HCT116 (cell line): ENCODE data around the gene SLC5A12. TPM values are rescaled to one million over a fixed set of nuclear protein-coding genes. Genes with fewer than 3 reads are reported as not detected.

ENCODE experiments used
- ATAC-seq: fragments of 200-7000 bp; cut with Tn5 transposase; 2 replicates; pipeline ENCODE4 v1.9.1; 2020; ENCODE audit warnings: mild to moderate bottlenecking, moderate library complexity
- BruUV-seq: library from RNA; stranded (reverse); fragments of 400-500 nt; replicated peaks from 2 replicates; lab custom pipeline; 2021; lab: Mats Ljungman, UMichigan
- CTCF ChIA-PET: fragments of 300-600 bp; sonication (Branson Sonifier 250); formaldehyde crosslinking; loops from one replicate; lab custom pipeline; 2021; ENCODE audit warnings: antibody characterized with exemption; lab: Charles Lee
- POLR2A ChIA-PET: fragments of 300-600, 350-600 bp; sonication (Branson Sonifier 250); formaldehyde crosslinking; loops from one replicate; lab custom pipeline; 2021; ENCODE audit warnings: antibody characterized with exemption; lab: Charles Lee
- RAD21 ChIA-PET, 2 experiments: fragments of 300-600 bp; sonication (Branson Sonifier 250); formaldehyde crosslinking; loops; one replicate each; lab custom pipeline; 2023; ENCODE audit warnings: low total read pairs in 2 of 2; ENCODE audit not compliant: uncharacterized antibody in 2 of 2, unreplicated experiment in 2 of 2, low non-redundant PET in 1 of 2; lab: Charles Lee
- DNase-seq: peaks from one replicate; pipeline ENCODE4 v3.0.0-alpha.2; 2010; ENCODE audit warnings: low read depth, low spot score
- H2AFZ ChIP-seq: fragments of 200-600 bp; shearing (Covaris generic), sonication (generic); 2 replicates; pipeline ENCODE4 v1.6.1; 2017; ENCODE audit warnings: low read depth, mixed run types, mixed read lengths, antibody characterized with exemption, low read length; ENCODE audit not compliant: poor library complexity, severe bottlenecking
- H3K27ac ChIP-seq: 2 replicates; pipeline ENCODE4 v1.5.1; 2012; ENCODE audit warnings: low read depth, low read length
- H3K27me3 ChIP-seq: fragments of 200-600 bp; sonication (generic); 2 replicates; pipeline ENCODE4 v1.6.1; 2016; ENCODE audit warnings: mixed run types, low read length, mixed read lengths; ENCODE audit not compliant: insufficient read depth
- H3K36me3 ChIP-seq, 2 experiments: fragments of 200-500 bp in 1 of 2; fragments of 200-600 bp in 1 of 2; sonication (Bioruptor generic) in 1 of 2; sonication (generic) in 1 of 2; 2 replicates each; pipeline versions ENCODE4 v1.5.1 to v1.6.1; 2014 to 2016; ENCODE audit warnings: low read length in 2 of 2, inconsistent platforms in 1 of 2, mixed read lengths in 1 of 2, mixed run types in 1 of 2; ENCODE audit not compliant: insufficient read depth in 2 of 2, control insufficient read depth in 1 of 2
- H3K4me1 ChIP-seq, 2 experiments: fragments of 200-600 bp in 1 of 2; sonication (generic) in 1 of 2; 2 replicates each; pipeline versions ENCODE4 v1.5.1 to v1.6.1; 2012 to 2017; ENCODE audit warnings: low read length in 2 of 2, inconsistent platforms in 1 of 2, mild to moderate bottlenecking in 1 of 2, mixed read lengths in 1 of 2, mixed run types in 1 of 2, moderate library complexity in 1 of 2; ENCODE audit not compliant: insufficient read depth in 2 of 2, control insufficient read depth in 1 of 2
- H3K4me2 ChIP-seq: fragments of 200-600 bp; sonication (generic); 2 replicates; pipeline ENCODE4 v1.6.1; 2017; ENCODE audit warnings: mixed run types, low read length, mixed read lengths
- H3K4me3 ChIP-seq, 2 experiments: fragments of 200-600 bp in 1 of 2; sonication (generic) in 1 of 2; replicated peaks in 1 of 2; 2 replicates each; pipeline ENCODE4 v1.5.1; 2011 to 2016; ENCODE audit warnings: low read length in 2 of 2, control low read depth in 1 of 2, low read depth in 1 of 2, mild to moderate bottlenecking in 1 of 2, mixed read lengths in 1 of 2, mixed run types in 1 of 2
- H3K79me2 ChIP-seq: fragments of 200-600 bp; sonication (generic); 2 replicates; pipeline ENCODE4 v1.6.1; 2017; ENCODE audit warnings: mild to moderate bottlenecking, mixed run types, low read length, moderate library complexity, mixed read lengths; ENCODE audit not compliant: insufficient read depth
- H3K9ac ChIP-seq: fragments of 200-600 bp; sonication (generic); 2 replicates; pipeline ENCODE4 v1.6.1; 2016; ENCODE audit warnings: low read length, mixed read lengths
- H3K9me2 ChIP-seq: fragments of 200-600 bp; sonication (generic), shearing (Covaris generic); 2 replicates; pipeline ENCODE4 v1.6.1; 2017; ENCODE audit warnings: mixed run types, mild to moderate bottlenecking, moderate library complexity; ENCODE audit not compliant: insufficient read depth
- H3K9me3 ChIP-seq, 2 experiments: fragments of 200-500 bp in 1 of 2; fragments of 200-600 bp in 1 of 2; sonication (Bioruptor generic) in 1 of 2; sonication (generic) in 1 of 2; 2 replicates each; pipeline ENCODE4 v1.6.1; 2014 to 2017; ENCODE audit warnings: low read length in 2 of 2, mixed read lengths in 2 of 2, inconsistent platforms in 1 of 2, low read depth in 1 of 2, mild to moderate bottlenecking in 1 of 2, mixed run types in 1 of 2, moderate library complexity in 1 of 2; ENCODE audit not compliant: control insufficient read depth in 1 of 2, insufficient read depth in 1 of 2
- H4K20me1 ChIP-seq: fragments of 200-600 bp; sonication (generic), shearing (Covaris generic); 2 replicates; pipeline ENCODE4 v1.6.1; 2017; ENCODE audit warnings: mixed run types, mild to moderate bottlenecking, moderate library complexity; ENCODE audit not compliant: insufficient read depth
- CBX3 ChIP-seq: IDR thresholded peaks from 2 replicates; pipeline ENCODE4 v1.6.1; 2012; ENCODE audit warnings: low read depth
- CEBPB ChIP-seq: IDR thresholded peaks from 2 replicates; pipeline ENCODE4 v1.6.1; 2012; ENCODE audit warnings: low read depth
- EGR1 ChIP-seq: IDR thresholded peaks from 2 replicates; pipeline ENCODE4 v1.6.1; 2012; ENCODE audit warnings: low read depth
- ELF1 ChIP-seq: IDR thresholded peaks from 2 replicates; pipeline ENCODE4 v1.6.1; 2012; ENCODE audit warnings: low read depth, borderline replicate concordance
- EZH2 ChIP-seq: fragments of 200-600 bp; sonication (generic); IDR thresholded peaks from 2 replicates; pipeline ENCODE4 v1.6.1; 2017; ENCODE audit warnings: antibody characterized with exemption, mixed run types
- EZH2phosphoT487 ChIP-seq: fragments of 200-600 bp; IDR thresholded peaks from 2 replicates; pipeline ENCODE4 v1.6.1; 2018; ENCODE audit warnings: antibody characterized with exemption, borderline replicate concordance
- JUND ChIP-seq: IDR thresholded peaks from 2 replicates; pipeline ENCODE4 v1.6.1; 2012
- POLR2A ChIP-seq: IDR thresholded peaks from 2 replicates; pipeline ENCODE4 v1.7.0; 2011; ENCODE audit warnings: borderline replicate concordance; ENCODE audit not compliant: insufficient read depth, insufficient read length; ENCODE audit errors: extremely low read depth
- POLR2AphosphoS5 ChIP-seq: IDR thresholded peaks from 2 replicates; pipeline ENCODE4 v1.6.1; 2011; ENCODE audit warnings: mild to moderate bottlenecking, low read depth, low read length, moderate library complexity
- RAD21 ChIP-seq: IDR thresholded peaks from 2 replicates; pipeline ENCODE4 v1.6.1; 2012; ENCODE audit warnings: low read depth, mild to moderate bottlenecking
- SP1 ChIP-seq: IDR thresholded peaks from 2 replicates; pipeline ENCODE4 v1.6.1; 2012; ENCODE audit warnings: low read depth
- SRF ChIP-seq: IDR thresholded peaks from 2 replicates; pipeline ENCODE4 v1.6.1; 2012; ENCODE audit warnings: low read depth
- TCF7L2 ChIP-seq: IDR thresholded peaks from 2 replicates; pipeline ENCODE4 v1.7.0; 2011; ENCODE audit warnings: borderline replicate concordance, inconsistent platforms; ENCODE audit not compliant: insufficient read depth, insufficient read length; ENCODE audit errors: extremely low read depth
- YY1 ChIP-seq: IDR thresholded peaks from 2 replicates; pipeline ENCODE4 v1.6.1; 2011; ENCODE audit warnings: low read length, low read depth, moderate library complexity, mild to moderate bottlenecking; ENCODE audit not compliant: insufficient replicate concordance; ENCODE audit errors: extremely low read depth
- ZFX ChIP-seq: fragments of 450-650 bp; IDR thresholded peaks from 2 replicates; pipeline ENCODE4 v1.6.1; 2017
- ZNF274 ChIP-seq: fragments of 200-500 bp; sonication (Bioruptor generic); IDR thresholded peaks from 2 replicates; pipeline ENCODE4 v1.6.1; 2014; ENCODE audit warnings: mild to moderate bottlenecking, low read depth, low read length, inconsistent platforms
- intact Hi-C: fragments of 100-400 bp; cut with micrococcal nuclease; formaldehyde crosslinking; loops from 2 replicates; pipeline ENCODE4 v1.10.0; 2022
- total RNA-seq: library from RNA; stranded (reverse); gene quantifications from one replicate; pipeline ENCODE4 v1.2.1, GENCODE V29; 2021; ENCODE audit not compliant: unreplicated experiment
- TF ChIP-seq, protein P1 (sequence below): IDR thresholded peaks from 2 replicates; pipeline ENCODE4 v1.6.1; 2012

Gene SLC5A12
- total RNA-seq, 1 experiment from 2014 or later: not detected

DNA sequence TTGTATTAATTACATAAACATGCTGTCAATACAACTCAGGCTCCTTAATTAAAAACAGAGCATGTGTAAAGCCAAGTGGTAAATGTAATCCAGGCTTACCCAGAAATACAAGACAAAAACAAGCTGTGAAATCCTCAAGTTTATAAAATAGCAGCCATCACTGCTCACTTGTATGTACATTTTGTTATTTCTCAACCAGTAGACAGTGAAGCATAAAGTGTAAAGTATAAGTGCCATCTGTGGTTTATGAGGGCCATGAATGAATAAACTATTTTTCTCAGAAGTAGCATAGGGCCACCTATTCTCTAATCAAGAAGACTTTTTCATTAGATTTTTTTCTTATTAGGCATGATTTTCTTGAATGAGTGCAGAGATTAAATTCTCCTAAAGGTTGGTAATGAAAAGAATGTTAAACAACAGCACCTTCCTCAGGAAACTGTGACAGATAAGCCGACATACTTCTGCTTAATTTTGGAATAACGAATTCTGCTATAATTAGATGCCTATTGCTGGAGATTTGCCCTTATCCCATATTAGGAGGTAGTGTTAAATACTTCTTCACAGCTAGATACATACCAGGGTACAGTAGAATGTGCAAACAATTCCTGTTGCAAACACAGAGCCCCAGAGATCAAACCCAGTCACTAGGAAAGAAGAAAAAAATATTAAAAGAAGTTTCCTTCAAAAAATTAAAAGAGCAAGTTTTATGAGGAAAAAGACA lies 13.0 kb downstream of the SLC5A12 start:
- CTCF ChIA-PET: no interaction called here
- Histone ChIP-seq H3K4me1 (no peaks in the 10 kb centered on the region), H3K4me2 (no peak overlapping the region), H3K27me3 (no peaks in the 10 kb centered on the region), H3K79me2 (no peaks in the 10 kb centered on the region), H3K36me3 (no peaks in the 10 kb centered on the region), H4K20me1 (no peaks in the 10 kb centered on the region), H2AFZ (no peak overlapping the region), H3K9ac (no peak overlapping the region), H3K27ac (no peak overlapping the region), H3K9me2 (no peaks in the 10 kb centered on the region), H3K4me3 (no peak overlapping the region), H3K9me3 (peaks cover 3 to 6% of the 10 kb centered on the region in 2 experiments; a peak in 1 of 4 replicates)
- DNase-seq (no peak), ATAC-seq (no peak)
- TF ChIP-seq TCF7L2: no peak
- TF ChIP-seq EGR1: no peak
- no peak for TF ChIP-seq ZFX
- no peak for TF ChIP-seq YY1
- no peak for TF ChIP-seq RAD21
- TF ChIP-seq, protein P1, sequence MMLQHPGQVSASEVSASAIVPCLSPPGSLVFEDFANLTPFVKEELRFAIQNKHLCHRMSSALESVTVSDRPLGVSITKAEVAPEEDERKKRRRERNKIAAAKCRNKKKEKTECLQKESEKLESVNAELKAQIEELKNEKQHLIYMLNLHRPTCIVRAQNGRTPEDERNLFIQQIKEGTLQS: no peak
- TF ChIP-seq CEBPB: no peak
- TF ChIP-seq SP1: no peak
- TF ChIP-seq POLR2AphosphoS5: no peak
- TF ChIP-seq JUND: no peak
- no peak for TF ChIP-seq SRF
- no peak for TF ChIP-seq CBX3
- no peak for TF ChIP-seq EZH2phosphoT487
- no peak for TF ChIP-seq ELF1
- no peak for TF ChIP-seq EZH2
- no peak for TF ChIP-seq POLR2A
- TF ChIP-seq ZNF274: no peak
- RAD21 ChIA-PET: no interaction called here
- intact Hi-C loops: no loop called here
- POLR2A ChIA-PET: no interaction called here
- BruUV-seq: no TSS peak
